Tongue (tissue), 1 donor: ENCODE results near the gene MRGPRX1. TPM values are rescaled to one million over a fixed set of nuclear protein-coding genes. Genes with fewer than 3 reads are reported as not detected.

Experiments used
- total RNA-seq: library from RNA; depleted of rRNA; stranded (reverse); fragments of >200 nt; gene quantifications from one replicate; pipeline ENCODE4 v1.2.3, GENCODE V29; 2014

Gene MRGPRX1
- total RNA-seq, 1 donor from 2014 or later: not detected

Other genes with a start within 250 kb of the MRGPRX1 start
- 1.0 TPM for gene TMEM86A, start 240.6 kb downstream of the MRGPRX1 start, total RNA-seq
- 6.2 TPM for gene IGSF22, start 213.2 kb downstream of the MRGPRX1 start, total RNA-seq
- 0.62 TPM for gene PTPN5, start 147.6 kb downstream of the MRGPRX1 start, total RNA-seq
- not detected for gene MRGPRX2, start 121.3 kb upstream of the MRGPRX1 start, total RNA-seq
- gene ZDHHC13, start 177.8 kb upstream of the MRGPRX1 start, total RNA-seq: 12.2 TPM